Measurements from ENCODE around the gene EPS8. TPM values are rescaled to one million over a fixed set of nuclear protein-coding genes. Genes with fewer than 3 reads are reported as not detected.

Gene EPS8
- total RNA-seq, 1 donor from 2014 or later = 72.8 TPM

GRCh38 chr12:15819644-15820437, 30.7 kb upstream of the EPS8 start:
- Histone ChIP-seq H3K27me3 (ENCODE audit: low read depth) (no peaks in the 10 kb centered on the region), H3K36me3 (no peaks in the 10 kb centered on the region), H3K4me1 (no peaks in the 10 kb centered on the region), H3K4me3 (no peak overlapping the region), H3K27ac (no peak overlapping the region), H3K9me3 (peaks cover 6% of the 10 kb centered on the region)
- intact Hi-C loops (cut with DNase I) = no loop called here
- ATAC-seq (no peak), DNase-seq (no peak)
- no peak for TF ChIP-seq CTCF (IDR thresholded peaks at IDR 0.05)

GRCh38 chr12:15818418-15818817, 29.2 kb upstream of the EPS8 start:
- ATAC-seq = no peak
- Histone ChIP-seq H3K9me3 (peaks cover 6% of the 10 kb centered on the region), H3K4me1 (no peaks in the 10 kb centered on the region), H3K36me3 (no peaks in the 10 kb centered on the region), H3K27ac (no peak overlapping the region), H3K4me3 (no peak overlapping the region), H3K27me3 (ENCODE audit: low read depth) (no peaks in the 10 kb centered on the region)
- intact Hi-C loops (cut with DNase I) = no loop called here
- no peak for TF ChIP-seq CTCF (IDR thresholded peaks at IDR 0.05)
- no peak for DNase-seq

- H3K9me3 ChIP-seq = peaks cover 6% of the 10 kb centered on the region
- no peak for DNase-seq
- no peak overlapping the region for H3K4me3 ChIP-seq
- no peaks in the 10 kb centered on the region for H3K27me3 ChIP-seq (ENCODE audit: low read depth)
- ATAC-seq = no peak
- no peak overlapping the region for H3K27ac ChIP-seq
- H3K36me3 ChIP-seq = no peaks in the 10 kb centered on the region
- intact Hi-C loops (cut with DNase I) = no loop called here
- H3K4me1 ChIP-seq = no peaks in the 10 kb centered on the region
- no peak for TF ChIP-seq CTCF (IDR thresholded peaks at IDR 0.05)
Observed at GRCh38 chr12:15815730-15816129, 26.5 kb upstream of the EPS8 start.

- Histone ChIP-seq H3K36me3 (no peaks in the 10 kb centered on the region), H3K4me1 (no peaks in the 10 kb centered on the region), H3K4me3 (no peak overlapping the region), H3K27me3 (ENCODE audit: low read depth) (no peaks in the 10 kb centered on the region), H3K9me3 (no peaks in the 10 kb centered on the region), H3K27ac (no peak overlapping the region)
- intact Hi-C loops (cut with DNase I) = no loop called here
- no peak for TF ChIP-seq CTCF (IDR thresholded peaks at IDR 0.05)
- DNase-seq (no peak), ATAC-seq (no peak)
Observed at GRCh38 chr12:15811214-15812127, 22.3 kb upstream of the EPS8 start.

GRCh38 chr12:15808652-15809051, 19.5 kb upstream of the EPS8 start:
- no peak for TF ChIP-seq CTCF (IDR thresholded peaks at IDR 0.05)
- Histone ChIP-seq H3K36me3 (no peaks in the 10 kb centered on the region), H3K4me3 (no peak overlapping the region), H3K27me3 (ENCODE audit: low read depth) (no peaks in the 10 kb centered on the region), H3K27ac (no peak overlapping the region), H3K4me1 (no peaks in the 10 kb centered on the region), H3K9me3 (no peaks in the 10 kb centered on the region)
- DNase-seq (no peak), ATAC-seq (no peak)
- intact Hi-C loops (cut with DNase I) = no loop called here

All from lower lobe of right lung (tissue), 2 donors.